Esophagus squamous epithelium (tissue), 4 donors: ENCODE results near the gene CDC42BPB.

Experiments used
- CTCF ChIP-seq, 6 experiments: fragments of 450-650 bp in 4 of 6; fragments of 200-600 bp in 2 of 6; sonication (generic) in 2 of 6; IDR thresholded peaks; one replicate each; pipeline ENCODE4 v1.5.1; 2016 to 2019; ENCODE audit warnings: antibody characterized with exemption in 6 of 6, mild to moderate bottlenecking in 4 of 6, moderate library complexity in 4 of 6
- POLR2A ChIP-seq, 4 donors: fragments of 450-650 bp; IDR thresholded peaks; one replicate each; pipeline ENCODE4 v1.6.1; 2017; ENCODE audit warnings: antibody characterized with exemption in 4 of 4, mild to moderate bottlenecking in 4 of 4, moderate library complexity in 3 of 4

GRCh38 chr14:103029936-103030335 is 27.4 kb downstream of the CDC42BPB start:
- TF ChIP-seq CTCF (IDR thresholded peaks at IDR 0.05) (no peak), POLR2A (IDR thresholded peaks at IDR 0.05) (no peak)
